Kidney (tissue), 14 donors: Measurements from ENCODE around the gene TESPA1. TPM values are rescaled to one million over a fixed set of nuclear protein-coding genes. Genes with fewer than 3 reads are reported as not detected.

Experiments used
- DNase-seq, 5 donors: peaks; one replicate each; pipeline ENCODE4 v3.0.0-alpha.2; 2013 to 2020
- FAIRE-seq: peaks from 2 replicates; lab custom pipeline; 2012; peaks lifted over from hg19 to GRCh38; lab: Jason Lieb, UNC
- H3K27ac ChIP-seq, 2 donors: one replicate each; pipeline ENCODE4 v1.7.0; 2013; ENCODE audit warnings: low read depth in 2 of 2, low read length in 2 of 2, inconsistent platforms in 1 of 2
- H3K27me3 ChIP-seq: one replicate; pipeline ENCODE4 v1.7.1; 2013; ENCODE audit warnings: low read length, inconsistent platforms; ENCODE audit not compliant: control insufficient read depth, insufficient read depth
- H3K36me3 ChIP-seq, 3 donors: one replicate each; pipeline versions ENCODE4 v1.7.0 to v1.7.1; 2013; ENCODE audit warnings: low read length in 3 of 3, control low read depth in 1 of 3, inconsistent platforms in 1 of 3; ENCODE audit not compliant: insufficient read depth in 3 of 3, control insufficient read depth in 2 of 3
- H3K4me1 ChIP-seq, 3 donors: one replicate each; pipeline versions ENCODE4 v1.7.0 to v1.7.1; 2013; ENCODE audit warnings: low read length in 3 of 3, inconsistent platforms in 1 of 3, low read depth in 1 of 3; ENCODE audit not compliant: control insufficient read depth in 2 of 3, insufficient read depth in 2 of 3
- H3K4me3 ChIP-seq, 3 donors: one replicate each; pipeline versions ENCODE4 v1.7.0 to v1.8.1; 2013; ENCODE audit warnings: low read length in 3 of 3, control low read depth in 1 of 3, inconsistent platforms in 1 of 3
- H3K9ac ChIP-seq, 3 donors: one replicate each; pipeline versions ENCODE4 v1.7.0 to v1.7.1; 2013; ENCODE audit warnings: low read length in 3 of 3, control low read depth in 1 of 3, inconsistent platforms in 1 of 3
- H3K9me3 ChIP-seq, 3 donors: one replicate each; pipeline versions ENCODE4 v1.7.0 to v1.7.1; 2013; ENCODE audit warnings: low read length in 3 of 3, control low read depth in 1 of 3, inconsistent platforms in 1 of 3; ENCODE audit not compliant: control insufficient read depth in 2 of 3, insufficient read depth in 1 of 3
- intact Hi-C: fragments of 100-400 bp; cut with DNase I; formaldehyde crosslinking; loops from one replicate; pipeline ENCODE4 v1.11.1; 2022
- polyA plus RNA-seq: library from polyadenylated mRNA; stranded (reverse); fragments of 350-450 nt; fragmentation: Illumina TruSeq; extraction: RNeasy Lipid Tissue Mini Kit (QIAGEN cat#74804); gene quantifications from one replicate; pipeline ENCODE4 v1.2.3, GENCODE V29; 2014; ENCODE audit warnings: low read depth, low replicate concordance; ENCODE audit not compliant: insufficient read depth
- total RNA-seq: library from RNA; stranded (reverse); fragmentation: NEBNext Ultra II Directional; extraction: Animal tissue kit (Norgen Biotek cat#: 25700); gene quantifications from one replicate; pipeline ENCODE4 v1.2.1, GENCODE V29; 2021
- TF ChIP-seq, protein P1 (sequence below): IDR thresholded peaks from 3 replicates; pipeline ENCODE4 v1.5.1; 2012; ENCODE audit warnings: mild to moderate bottlenecking, moderate library complexity, borderline replicate concordance; ENCODE audit not compliant: insufficient read depth; ENCODE audit errors: extremely low read depth
- donor health status: control.
- donor health status: control.
- donor health status: control.
- donor health status: control.
- donor health status: control.
- donor health status: DM: yes; HTN: yes; CAD: no.
- donor health status: Normal renal cell carcinoma (clear cell type).

The TESPA1 gene
- total and polyA plus RNA-seq, 2 donors from 2014 or later = 4.9 TPM; not detected in 1

DNA sequence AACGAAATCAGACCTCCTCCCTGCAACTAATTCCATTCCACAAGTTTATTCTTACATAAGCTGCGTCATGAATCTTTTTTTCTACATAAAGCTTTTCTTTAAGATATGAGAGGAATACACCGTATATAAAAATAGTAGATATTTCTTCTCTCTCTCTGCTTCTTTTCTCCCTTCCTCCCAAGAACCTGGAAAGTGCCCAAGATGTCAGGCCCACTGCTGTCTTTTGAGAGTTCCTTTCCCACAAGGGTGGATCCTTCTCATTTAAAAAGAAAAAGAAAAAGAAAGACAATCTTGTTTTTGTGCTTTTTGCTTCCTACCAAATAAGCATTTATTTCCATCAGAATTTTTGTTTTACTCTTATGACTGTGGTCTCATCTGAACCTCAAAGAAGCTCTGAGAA, 11.0 kb downstream of the TESPA1 start:
- DNase-seq (no peak), FAIRE-seq (no peak)
- no peaks in the 10 kb centered on the region for H3K4me1 ChIP-seq
- no peaks in the 10 kb centered on the region for H3K9me3 ChIP-seq
- intact Hi-C loops = no loop called here
- no peak overlapping the region for H3K9ac ChIP-seq
- H3K27ac ChIP-seq = no peak overlapping the region
- TF ChIP-seq, protein P1, sequence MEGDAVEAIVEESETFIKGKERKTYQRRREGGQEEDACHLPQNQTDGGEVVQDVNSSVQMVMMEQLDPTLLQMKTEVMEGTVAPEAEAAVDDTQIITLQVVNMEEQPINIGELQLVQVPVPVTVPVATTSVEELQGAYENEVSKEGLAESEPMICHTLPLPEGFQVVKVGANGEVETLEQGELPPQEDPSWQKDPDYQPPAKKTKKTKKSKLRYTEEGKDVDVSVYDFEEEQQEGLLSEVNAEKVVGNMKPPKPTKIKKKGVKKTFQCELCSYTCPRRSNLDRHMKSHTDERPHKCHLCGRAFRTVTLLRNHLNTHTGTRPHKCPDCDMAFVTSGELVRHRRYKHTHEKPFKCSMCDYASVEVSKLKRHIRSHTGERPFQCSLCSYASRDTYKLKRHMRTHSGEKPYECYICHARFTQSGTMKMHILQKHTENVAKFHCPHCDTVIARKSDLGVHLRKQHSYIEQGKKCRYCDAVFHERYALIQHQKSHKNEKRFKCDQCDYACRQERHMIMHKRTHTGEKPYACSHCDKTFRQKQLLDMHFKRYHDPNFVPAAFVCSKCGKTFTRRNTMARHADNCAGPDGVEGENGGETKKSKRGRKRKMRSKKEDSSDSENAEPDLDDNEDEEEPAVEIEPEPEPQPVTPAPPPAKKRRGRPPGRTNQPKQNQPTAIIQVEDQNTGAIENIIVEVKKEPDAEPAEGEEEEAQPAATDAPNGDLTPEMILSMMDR = no peak
- no peaks in the 10 kb centered on the region for H3K36me3 ChIP-seq
- no peaks in the 10 kb centered on the region for H3K27me3 ChIP-seq
- H3K4me3 ChIP-seq = no peak overlapping the region

DNA sequence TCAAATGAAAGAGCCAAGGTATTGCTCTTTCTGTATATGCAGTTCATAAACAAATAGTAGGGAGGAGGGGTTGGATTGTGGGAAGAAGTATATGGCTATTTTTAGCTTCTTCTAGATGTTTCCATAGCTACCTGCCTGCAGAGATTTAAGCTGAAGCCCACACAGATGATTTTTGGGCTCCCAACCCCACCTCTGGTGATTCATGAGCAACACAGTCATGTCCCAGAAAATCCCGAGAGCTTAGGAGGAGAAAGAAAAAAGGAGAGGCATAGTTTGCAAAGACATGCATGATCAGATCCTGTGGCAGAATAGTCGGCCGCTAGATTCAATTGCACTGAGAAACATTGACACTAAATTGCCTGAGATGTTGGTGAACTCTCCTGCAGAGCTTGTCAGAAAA, 13.8 kb downstream of the TESPA1 start:
- H3K4me1 ChIP-seq = no peaks in the 10 kb centered on the region
- FAIRE-seq (no peak), DNase-seq (no peak)
- intact Hi-C loops = no loop called here
- no peak overlapping the region for H3K9ac ChIP-seq
- TF ChIP-seq, protein P1 = no peak
- no peaks in the 10 kb centered on the region for H3K27me3 ChIP-seq
- H3K4me3 ChIP-seq = no peak overlapping the region
- H3K27ac ChIP-seq = no peak overlapping the region
- H3K9me3 ChIP-seq = no peaks in the 10 kb centered on the region
- H3K36me3 ChIP-seq = no peaks in the 10 kb centered on the region

- TF ChIP-seq, protein P1 = no peak
- intact Hi-C loops = loop anchor here (10.0 kb wide), 1 partner anchor 383 kb away; the partner anchor contains the start of gene PPP1R1A
These were observed 16.3 kb downstream of the TESPA1 start for GRCh38 chr12:54968181-54968730.

DNA sequence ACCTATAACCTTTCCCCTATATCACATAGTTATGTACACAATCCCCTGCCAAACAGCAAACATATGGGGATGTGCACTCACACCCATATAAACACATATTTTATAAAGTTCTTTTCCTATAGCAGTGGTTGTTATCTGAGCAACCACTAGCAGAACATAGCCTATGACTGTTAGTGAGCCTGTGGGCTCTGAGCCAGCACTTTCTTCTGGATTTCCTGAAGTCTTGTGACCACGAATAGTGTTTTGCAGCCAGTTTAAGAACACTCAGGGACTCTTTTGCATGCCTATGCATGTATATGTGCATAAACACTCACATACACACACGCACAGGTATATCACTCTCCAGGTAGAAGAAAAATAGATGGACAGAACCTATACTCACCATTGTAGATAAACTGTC, 17.1 kb downstream of the TESPA1 start:
- TF ChIP-seq, protein P1 = no peak
- intact Hi-C loops = loop anchor here (10.0 kb wide), 1 partner anchor 383 kb away; the partner anchor contains the start of gene PPP1R1A
- Histone ChIP-seq H3K27ac (no peak overlapping the region), H3K4me3 (no peak overlapping the region), H3K27me3 (no peaks in the 10 kb centered on the region), H3K4me1 (no peaks in the 10 kb centered on the region), H3K9ac (no peak overlapping the region), H3K9me3 (no peaks in the 10 kb centered on the region), H3K36me3 (no peaks in the 10 kb centered on the region)
- FAIRE-seq (no peak), DNase-seq (no peak)

More at GRCh38 chr12:54968181-54968730, 16.3 kb downstream of the TESPA1 start:
- H3K4me3 ChIP-seq = no peak overlapping the region
- H3K4me1 ChIP-seq = no peaks in the 10 kb centered on the region
- peak in 1 of 5 donors; percentile 19 for DNase-seq
- H3K9ac ChIP-seq = no peak overlapping the region
- H3K9me3 ChIP-seq = no peaks in the 10 kb centered on the region
- no peaks in the 10 kb centered on the region for H3K27me3 ChIP-seq
- H3K27ac ChIP-seq = no peak overlapping the region
- no peak for FAIRE-seq
- H3K36me3 ChIP-seq = no peaks in the 10 kb centered on the region
